Brain microvascular endothelial cell (primary cell): ENCODE results near the gene ZNF614.

Experiments
- DNase-seq: peaks from one replicate; pipeline ENCODE4 v3.0.0-alpha.2; 2020
- H3K27ac ChIP-seq: fragments of 250-450 bp; sonication (Bioruptor Pico); 2 replicates; pipeline ENCODE4 v1.5.1; 2020; ENCODE audit warnings: mild to moderate bottlenecking, moderate library complexity
- H3K27me3 ChIP-seq: fragments of 250-450 bp; sonication (Bioruptor Pico); replicated peaks from 2 replicates; pipeline ENCODE4 v1.5.1; 2020; ENCODE audit warnings: mild to moderate bottlenecking
- H3K36me3 ChIP-seq: fragments of 250-450 bp; sonication (Bioruptor Pico); replicated peaks from 2 replicates; pipeline ENCODE4 v1.5.1; 2020; ENCODE audit warnings: mild to moderate bottlenecking
- H3K4me3 ChIP-seq: 2 replicates; pipeline ENCODE4 v1.5.1; 2011; ENCODE audit warnings: low read depth, mild to moderate bottlenecking, control low read depth, low read length, moderate library complexity
- in situ Hi-C: cut with HindIII; loops from 2 replicates; pipeline ENCODE4 v1.10.0; 2017; ENCODE audit warnings: low sequenced_read_pairs, low pct_ligation_motif_present
- TF ChIP-seq, protein P1 (sequence below): IDR thresholded peaks from 2 replicates; pipeline ENCODE4 v1.5.1; 2011; ENCODE audit warnings: low read depth, mild to moderate bottlenecking, moderate library complexity, low read length, control low read depth, inconsistent platforms; ENCODE audit errors: missing control alignments

ZNF614 gene

DNA sequence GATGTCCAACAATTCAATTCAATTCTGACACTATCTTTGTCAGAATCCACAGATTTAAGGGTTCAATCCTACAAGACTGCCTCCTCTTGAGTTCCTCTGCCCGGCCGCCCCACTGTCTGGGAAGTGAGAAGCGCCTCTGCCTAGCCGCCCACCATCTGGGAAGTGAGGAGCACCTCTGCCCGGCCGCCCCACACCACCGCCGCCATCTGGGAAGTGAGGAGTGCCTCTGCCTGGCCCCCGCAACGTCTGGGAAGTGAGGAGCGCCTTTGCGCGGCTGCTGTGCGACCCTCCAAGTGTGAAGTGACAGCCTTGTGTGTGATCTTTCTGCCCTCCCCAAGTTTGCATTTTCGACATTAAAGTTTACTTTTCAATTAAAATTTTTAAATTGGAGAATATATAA, 6.0 kb downstream of the ZNF614 start:
- no peak for DNase-seq
- H3K36me3 ChIP-seq: peaks cover 61% of the 10 kb centered on the region
- TF ChIP-seq, protein P1, sequence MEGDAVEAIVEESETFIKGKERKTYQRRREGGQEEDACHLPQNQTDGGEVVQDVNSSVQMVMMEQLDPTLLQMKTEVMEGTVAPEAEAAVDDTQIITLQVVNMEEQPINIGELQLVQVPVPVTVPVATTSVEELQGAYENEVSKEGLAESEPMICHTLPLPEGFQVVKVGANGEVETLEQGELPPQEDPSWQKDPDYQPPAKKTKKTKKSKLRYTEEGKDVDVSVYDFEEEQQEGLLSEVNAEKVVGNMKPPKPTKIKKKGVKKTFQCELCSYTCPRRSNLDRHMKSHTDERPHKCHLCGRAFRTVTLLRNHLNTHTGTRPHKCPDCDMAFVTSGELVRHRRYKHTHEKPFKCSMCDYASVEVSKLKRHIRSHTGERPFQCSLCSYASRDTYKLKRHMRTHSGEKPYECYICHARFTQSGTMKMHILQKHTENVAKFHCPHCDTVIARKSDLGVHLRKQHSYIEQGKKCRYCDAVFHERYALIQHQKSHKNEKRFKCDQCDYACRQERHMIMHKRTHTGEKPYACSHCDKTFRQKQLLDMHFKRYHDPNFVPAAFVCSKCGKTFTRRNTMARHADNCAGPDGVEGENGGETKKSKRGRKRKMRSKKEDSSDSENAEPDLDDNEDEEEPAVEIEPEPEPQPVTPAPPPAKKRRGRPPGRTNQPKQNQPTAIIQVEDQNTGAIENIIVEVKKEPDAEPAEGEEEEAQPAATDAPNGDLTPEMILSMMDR: no peak
- H3K4me3 ChIP-seq: no peak overlapping the region
- in situ Hi-C loops: no loop called here
- no peak overlapping the region for H3K27ac ChIP-seq
- H3K27me3 ChIP-seq: no peaks in the 10 kb centered on the region

DNA sequence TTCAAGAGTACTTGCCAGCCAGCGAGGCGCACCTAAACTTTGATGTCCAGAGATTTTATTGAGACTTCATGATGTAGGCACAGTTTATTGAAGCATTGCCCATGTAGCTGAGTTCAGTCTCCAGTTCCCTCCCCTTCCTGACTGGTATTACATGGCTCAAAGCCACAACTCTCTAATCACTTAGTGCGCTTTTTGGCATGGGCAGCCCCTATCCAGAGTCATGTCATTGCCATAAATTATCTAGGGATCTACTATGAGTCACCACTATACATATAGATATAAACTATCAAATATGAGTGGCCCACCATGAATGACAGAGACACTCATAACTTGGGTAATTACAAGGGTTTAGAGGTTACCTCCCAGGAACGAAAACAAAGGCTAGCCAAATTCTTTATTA, 7.7 kb downstream of the ZNF614 start:
- Histone ChIP-seq H3K27me3 (no peaks in the 10 kb centered on the region), H3K36me3 (peaks cover 76% of the 10 kb centered on the region), H3K27ac (no peak overlapping the region), H3K4me3 (no peak overlapping the region)
- no peak for DNase-seq
- in situ Hi-C loops: no loop called here
- TF ChIP-seq, protein P1: no peak

DNA sequence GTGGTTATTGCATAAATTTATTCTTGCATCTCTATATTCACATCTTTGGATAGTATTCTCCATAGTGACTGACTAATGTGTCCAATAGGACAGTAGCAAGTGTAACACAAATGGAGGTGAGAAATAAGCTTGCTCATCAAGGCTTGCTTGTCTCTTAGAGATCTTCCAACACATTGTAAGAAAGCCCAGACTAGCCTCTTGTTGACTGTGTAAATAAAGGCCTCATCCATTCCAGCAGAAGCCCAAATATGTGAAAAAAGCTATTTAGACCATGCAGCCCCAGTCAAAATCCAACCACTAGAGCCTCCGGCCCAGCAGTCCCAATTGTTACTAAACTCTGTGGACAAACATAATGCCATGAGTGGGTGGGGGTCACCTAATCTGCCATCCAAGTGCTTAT, 17.5 kb downstream of the ZNF614 start:
- TF ChIP-seq, protein P1: no peak
- Histone ChIP-seq H3K27me3 (no peaks in the 10 kb centered on the region), H3K36me3 (peaks cover 6% of the 10 kb centered on the region), H3K27ac (no peak overlapping the region), H3K4me3 (no peak overlapping the region)
- no peak for DNase-seq
- in situ Hi-C loops: no loop called here

DNA sequence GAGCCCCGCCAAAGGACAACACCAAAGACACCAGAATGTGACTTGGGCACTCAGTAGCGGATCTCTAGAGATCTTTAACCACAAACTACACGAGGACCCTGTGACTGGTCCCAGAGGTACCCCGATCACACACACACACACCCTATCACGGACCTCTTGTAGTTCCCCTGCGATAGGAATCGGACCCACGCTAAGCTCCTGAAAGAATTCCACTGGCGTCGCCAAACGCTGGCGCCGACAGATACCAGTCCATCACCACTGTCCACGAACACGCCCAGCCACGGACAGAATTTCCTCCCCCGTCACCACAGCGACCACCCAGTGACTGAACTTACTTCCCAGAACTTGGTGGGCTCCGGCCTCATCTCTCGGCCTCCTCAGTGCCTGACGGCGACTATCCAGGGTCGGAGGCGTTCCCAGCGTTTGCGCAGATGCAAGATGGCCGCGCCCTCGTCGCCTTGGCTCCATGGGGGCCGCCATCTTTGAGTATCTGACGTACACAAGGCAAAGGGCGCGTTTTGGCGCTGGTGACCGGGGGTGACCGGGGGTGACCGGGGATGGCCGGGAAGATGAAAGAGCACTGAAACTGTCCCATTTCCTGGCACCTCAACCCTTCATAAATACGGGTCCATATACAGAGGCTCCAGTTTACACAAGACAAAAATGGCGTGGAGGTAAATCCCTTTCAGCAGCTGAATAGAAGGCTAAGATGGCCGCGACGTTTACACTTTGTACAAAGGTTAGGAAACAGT, 20.2 kb downstream of the ZNF614 start, which contains the start of gene ZNF615:
TSS of gene ZNF615 (minus strand) at position 406 of the 752 bp plus-strand sequence. CDS start 4,500 bp downstream, outside the sequence.
- in situ Hi-C loops: no loop called here
- DNase-seq: peak; percentile 78
- Histone ChIP-seq H3K27me3 (no peaks in the 10 kb centered on the region), H3K27ac (peak within 1 kb of the TSS; percentile 79), H3K36me3 (no peaks in the 10 kb centered on the region), H3K4me3 (peak within 1 kb of the TSS; percentile 98)
- TF ChIP-seq, protein P1: no peak

DNA sequence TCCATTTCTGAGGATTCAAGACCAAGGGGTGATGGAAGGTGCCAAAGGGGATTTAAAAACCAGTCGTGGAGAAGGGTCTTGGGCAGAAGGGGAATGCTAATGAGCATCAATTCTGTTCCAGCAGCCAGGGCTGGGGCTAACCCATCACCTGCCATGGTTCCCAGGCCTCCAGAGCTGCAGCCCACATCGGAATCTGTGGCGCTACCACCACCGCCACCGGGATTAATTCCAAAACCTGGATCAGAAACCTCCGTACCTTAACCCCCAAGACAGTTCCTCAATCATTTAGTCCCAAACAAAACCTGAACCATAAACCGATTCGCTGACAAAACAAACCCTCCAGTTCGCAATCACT, 20.8 kb downstream of the ZNF614 start:
- Histone ChIP-seq H3K4me3 (peak overlapping the region; percentile 98), H3K36me3 (no peaks in the 10 kb centered on the region), H3K27ac (no peak overlapping the region), H3K27me3 (no peaks in the 10 kb centered on the region)
- in situ Hi-C loops: no loop called here
- TF ChIP-seq, protein P1: no peak
- DNase-seq: no peak
